AG10803 (cell line): ENCODE results near the gene DNAJC4.

Experiments
- DNase-seq: peaks from one replicate; pipeline ENCODE4 v3.0.0; 2010; ENCODE audit warnings: low read depth
- H3K4me3 ChIP-seq: 2 replicates; pipeline ENCODE4 v1.5.1; 2011; ENCODE audit warnings: mild to moderate bottlenecking, low read length, control low read depth
- CTCF ChIP-seq: conservative IDR thresholded peaks from 2 replicates; pipeline ENCODE4 v1.5.1; 2011; ENCODE audit warnings: mild to moderate bottlenecking, low read length, control low read depth, inconsistent platforms

The DNAJC4 gene

GRCh38 chr11:64275841-64276240 lies 45.5 kb downstream of the DNAJC4 start:
- DNase-seq = no peak
- no peak for TF ChIP-seq CTCF
- H3K4me3 ChIP-seq = no peak overlapping the region

GRCh38 chr11:64276653-64277431 lies 46.5 kb downstream of the DNAJC4 start:
- DNase-seq = peak; percentile 80
- no peak overlapping the region for H3K4me3 ChIP-seq

GRCh38 chr11:64278576-64279190 lies 48.3 kb downstream of the DNAJC4 start:
- DNase-seq = no peak
- TF ChIP-seq CTCF = no peak
- H3K4me3 ChIP-seq = no peak overlapping the region

More at GRCh38 chr11:64276653-64277431, 46.5 kb downstream of the DNAJC4 start:
- TF ChIP-seq CTCF = no peak

- H3K4me3 ChIP-seq = no peak overlapping the region
- no peak for TF ChIP-seq CTCF
- DNase-seq = no peak
Measured at GRCh38 chr11:64281957-64282770, 51.8 kb downstream of the DNAJC4 start.

GRCh38 chr11:64283092-64283491 lies 52.7 kb downstream of the DNAJC4 start:
- DNase-seq = no peak
- peak overlapping the region; percentile 89 for H3K4me3 ChIP-seq
- no peak for TF ChIP-seq CTCF
